Measurements from ENCODE around the gene ADAP1.

- TF ChIP-seq EP300 (IDR thresholded peaks at IDR 0.05) (no peak), CTCF (IDR thresholded peaks at IDR 0.05) (no peak), POLR2A (IDR thresholded peaks at IDR 0.05) (no peak)
These were observed 24.7 kb upstream of the ADAP1 start for GRCh38 chr7:979151-979550.

All from sigmoid colon (tissue), 4 donors.